SK-N-SH (cell line): Measurements from ENCODE around the gene MSH5. TPM values are rescaled to one million over a fixed set of nuclear protein-coding genes. Genes with fewer than 3 reads are reported as not detected.
A peak's percentile ranks its signal among the peaks of the same experiment; 100 is the strongest.

Experiments used
- CTCF ChIA-PET: fragments of 300-600, 350-600 bp; formaldehyde crosslinking; extraction: SDS; loops from one replicate; lab custom pipeline; 2021; lab: Yijun Ruan, JAX
- POLR2A ChIA-PET: fragments of 350-600 bp; sonication (Branson Sonifier 250); formaldehyde crosslinking; extraction: SDS; loops from one replicate; lab custom pipeline; 2020; ENCODE audit warnings: antibody characterized with exemption, inconsistent platforms; lab: Yijun Ruan, JAX
- DNase-seq: peaks from one replicate; pipeline ENCODE4 v3.0.0; 2012
- H2AFZ ChIP-seq: fragments of 200-600 bp; sonication (generic); 2 replicates; pipeline ENCODE4 v1.8.1; 2016; ENCODE audit warnings: antibody characterized with exemption, mild to moderate bottlenecking, low read depth
- H3F3A ChIP-seq: fragments of 200-600 bp; sonication (generic); replicated peaks from 2 replicates; pipeline ENCODE3; 2016; ENCODE audit warnings: antibody characterized with exemption, mild to moderate bottlenecking; ENCODE audit not compliant: insufficient read depth
- H3K27ac ChIP-seq, 2 experiments: fragments of 200-500 bp in 1 of 2; fragments of 200-600 bp in 1 of 2; sonication (Bioruptor generic) in 1 of 2; sonication (generic), shearing (Covaris generic) in 1 of 2; 2 replicates each; pipeline versions ENCODE4 v1.5.1 to v1.6.1; 2014 to 2016; ENCODE audit warnings: low read depth in 2 of 2, inconsistent platforms in 1 of 2, low read length in 1 of 2, mild to moderate bottlenecking in 1 of 2, mixed read lengths in 1 of 2
- H3K27me3 ChIP-seq: fragments of 200-600 bp; sonication (generic), shearing (Covaris generic); 2 replicates; pipeline ENCODE4 v1.6.1; 2016; ENCODE audit warnings: mixed run types; ENCODE audit not compliant: insufficient read depth
- H3K36me3 ChIP-seq, 2 experiments: fragments of 200-500 bp in 1 of 2; fragments of 200-600 bp in 1 of 2; sonication (Bioruptor generic) in 1 of 2; sonication (generic) in 1 of 2; replicated peaks in 1 of 2; 2 replicates each; pipeline versions ENCODE3 to v1.5.1; 2014 to 2016; ENCODE audit warnings: low read length in 1 of 2, mild to moderate bottlenecking in 1 of 2; ENCODE audit not compliant: insufficient read depth in 2 of 2, control insufficient read depth in 1 of 2
- H3K4me1 ChIP-seq, 2 experiments: fragments of 200-500 bp in 1 of 2; fragments of 200-600 bp in 1 of 2; sonication (Bioruptor generic) in 1 of 2; sonication (generic), shearing (Covaris generic) in 1 of 2; 2 replicates each; pipeline versions ENCODE4 v1.5.1 to v1.6.1; 2014 to 2016; ENCODE audit warnings: low read depth in 1 of 2, low read length in 1 of 2, mixed run types in 1 of 2; ENCODE audit not compliant: insufficient read depth in 2 of 2, control insufficient read depth in 1 of 2
- H3K4me2 ChIP-seq: fragments of 200-600 bp; sonication (generic), shearing (Covaris generic); 2 replicates; pipeline ENCODE4 v1.6.1; 2017; ENCODE audit warnings: mixed run types
- H3K4me3 ChIP-seq, 2 experiments: fragments of 200-500 bp in 1 of 2; fragments of 200-600 bp in 1 of 2; sonication (Bioruptor generic) in 1 of 2; sonication (generic), shearing (Covaris generic) in 1 of 2; 2 replicates each; pipeline versions ENCODE4 v1.5.1 to v1.8.1; 2014 to 2016; ENCODE audit warnings: low read depth in 2 of 2, inconsistent platforms in 1 of 2, low read length in 1 of 2, mild to moderate bottlenecking in 1 of 2, mixed read lengths in 1 of 2, moderate library complexity in 1 of 2
- H3K79me2 ChIP-seq: fragments of 200-600 bp; sonication (generic); 2 replicates; pipeline ENCODE4 v1.8.1; 2017; ENCODE audit warnings: mild to moderate bottlenecking; ENCODE audit not compliant: insufficient read depth
- H3K9ac ChIP-seq: fragments of 200-600 bp; sonication (generic); 2 replicates; pipeline ENCODE4 v1.6.1; 2017; ENCODE audit warnings: mixed run types
- H3K9me2 ChIP-seq: fragments of 200-600 bp; sonication (generic); 2 replicates; pipeline ENCODE4 v1.6.1; 2017; ENCODE audit warnings: mixed run types
- H3K9me3 ChIP-seq: fragments of 200-600 bp; sonication (generic); 2 replicates; pipeline ENCODE4 v1.6.1; 2017; ENCODE audit warnings: mixed run types, mild to moderate bottlenecking, moderate library complexity
- H4K20me1 ChIP-seq: fragments of 200-600 bp; sonication (generic); 2 replicates; pipeline ENCODE4 v1.6.1; 2017; ENCODE audit warnings: mild to moderate bottlenecking, mixed run types; ENCODE audit not compliant: insufficient read depth
- EP300 ChIP-seq, 2 experiments: IDR thresholded peaks; 2 replicates each; pipeline versions ENCODE4 v1.4.0 to v1.6.1; 2012; ENCODE audit warnings: borderline replicate concordance in 1 of 2, low read depth in 1 of 2, low read length in 1 of 2
- EZH2phosphoT487 ChIP-seq: fragments of 200-600 bp; sonication (generic); IDR thresholded peaks from 2 replicates; pipeline ENCODE4 v1.6.1; 2017; ENCODE audit warnings: low read depth, mixed run types, mild to moderate bottlenecking, antibody characterized with exemption, moderate library complexity, borderline replicate concordance
- FOSL2 ChIP-seq: IDR thresholded peaks from 2 replicates; pipeline ENCODE4 v1.4.0; 2012; ENCODE audit warnings: low read depth, mild to moderate bottlenecking, moderate library complexity, borderline replicate concordance
- FOXJ3 ChIP-seq: sonication (generic); formaldehyde crosslinking; IDR thresholded peaks from 2 replicates; pipeline ENCODE4 v1.5.1; 2020; ENCODE audit warnings: mild to moderate bottlenecking, missing genetic modification reagents
- MAX ChIP-seq: IDR thresholded peaks from 2 replicates; pipeline ENCODE4 v1.4.0; 2012; ENCODE audit warnings: low read depth
- POLR2AphosphoS5 ChIP-seq: IDR thresholded peaks from 2 replicates; pipeline ENCODE4 v1.6.1; 2012; ENCODE audit warnings: low read depth, low read length
- RAD21 ChIP-seq: IDR thresholded peaks from 2 replicates; pipeline ENCODE4 v1.6.1; 2012; ENCODE audit warnings: mild to moderate bottlenecking, low read length
- RXRA ChIP-seq: IDR thresholded peaks from 2 replicates; pipeline ENCODE4 v1.4.0; 2012; ENCODE audit warnings: low read depth, mild to moderate bottlenecking, borderline replicate concordance
- TCF12 ChIP-seq: IDR thresholded peaks from 2 replicates; pipeline ENCODE4 v1.4.0; 2012
- TEAD4 ChIP-seq: IDR thresholded peaks from 2 replicates; pipeline ENCODE4 v1.4.0; 2012; ENCODE audit warnings: mild to moderate bottlenecking, borderline replicate concordance; ENCODE audit not compliant: insufficient read depth
- WGBS: methylation state at CpG from one replicate; pipeline ENCODE4 v1.1.6; 2017; ENCODE audit warnings: low lambda C conversion rate; 5-methylcytosine and 5-hydroxymethylcytosine counted together
- polyA plus RNA-seq, 3 experiments: library from polyadenylated mRNA; depleted of rRNA; stranded (reverse); fragments of >200 nt; gene quantifications; 2 replicates each; pipeline ENCODE4 v1.2.3, GENCODE V29; 2012
- TF ChIP-seq, protein P1 (sequence below): fragments of 150-350 bp; IDR thresholded peaks from 2 replicates; pipeline ENCODE4 v1.6.1; 2016; ENCODE audit warnings: mild to moderate bottlenecking, low read depth, low read length
- TF ChIP-seq, protein P2 (sequence below): fragments of 150-350 bp; IDR thresholded peaks from 2 replicates; pipeline ENCODE4 v1.6.1; 2017; ENCODE audit warnings: antibody characterized with exemption, low read length, low read depth, borderline replicate concordance

MSH5 gene
- polyA plus RNA-seq, 1 of the 3 experiments (the other 2 are of a cell fraction), result 16.0 TPM

GRCh38 chr6:31736021-31736767 lies 3.6 kb upstream of the MSH5 start, which contains the start of gene CLIC1 (continued):
- TF ChIP-seq, protein P1, sequence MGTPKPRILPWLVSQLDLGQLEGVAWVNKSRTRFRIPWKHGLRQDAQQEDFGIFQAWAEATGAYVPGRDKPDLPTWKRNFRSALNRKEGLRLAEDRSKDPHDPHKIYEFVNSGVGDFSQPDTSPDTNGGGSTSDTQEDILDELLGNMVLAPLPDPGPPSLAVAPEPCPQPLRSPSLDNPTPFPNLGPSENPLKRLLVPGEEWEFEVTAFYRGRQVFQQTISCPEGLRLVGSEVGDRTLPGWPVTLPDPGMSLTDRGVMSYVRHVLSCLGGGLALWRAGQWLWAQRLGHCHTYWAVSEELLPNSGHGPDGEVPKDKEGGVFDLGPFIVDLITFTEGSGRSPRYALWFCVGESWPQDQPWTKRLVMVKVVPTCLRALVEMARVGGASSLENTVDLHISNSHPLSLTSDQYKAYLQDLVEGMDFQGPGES, result no peak
- TF ChIP-seq FOXJ3 (CRISPR knock-in tag), result no peak
- no peak for TF ChIP-seq RXRA
- TF ChIP-seq TEAD4, result no peak
- peak; percentile 85 for TF ChIP-seq FOSL2
- TF ChIP-seq, protein P2, sequence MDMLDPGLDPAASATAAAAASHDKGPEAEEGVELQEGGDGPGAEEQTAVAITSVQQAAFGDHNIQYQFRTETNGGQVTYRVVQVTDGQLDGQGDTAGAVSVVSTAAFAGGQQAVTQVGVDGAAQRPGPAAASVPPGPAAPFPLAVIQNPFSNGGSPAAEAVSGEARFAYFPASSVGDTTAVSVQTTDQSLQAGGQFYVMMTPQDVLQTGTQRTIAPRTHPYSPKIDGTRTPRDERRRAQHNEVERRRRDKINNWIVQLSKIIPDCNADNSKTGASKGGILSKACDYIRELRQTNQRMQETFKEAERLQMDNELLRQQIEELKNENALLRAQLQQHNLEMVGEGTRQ, result no peak
- no peak for TF ChIP-seq EZH2phosphoT487
- no peak for TF ChIP-seq RAD21
- no peak for TF ChIP-seq EP300 (IDR thresholded peaks at IDR 0.05; ENCODE audit: borderline replicate concordance in 1 of 2, low read depth in 1 of 2, low read length in 1 of 2)
- TF ChIP-seq MAX, result peak; percentile 62
- no peak for TF ChIP-seq TCF12

DNA sequence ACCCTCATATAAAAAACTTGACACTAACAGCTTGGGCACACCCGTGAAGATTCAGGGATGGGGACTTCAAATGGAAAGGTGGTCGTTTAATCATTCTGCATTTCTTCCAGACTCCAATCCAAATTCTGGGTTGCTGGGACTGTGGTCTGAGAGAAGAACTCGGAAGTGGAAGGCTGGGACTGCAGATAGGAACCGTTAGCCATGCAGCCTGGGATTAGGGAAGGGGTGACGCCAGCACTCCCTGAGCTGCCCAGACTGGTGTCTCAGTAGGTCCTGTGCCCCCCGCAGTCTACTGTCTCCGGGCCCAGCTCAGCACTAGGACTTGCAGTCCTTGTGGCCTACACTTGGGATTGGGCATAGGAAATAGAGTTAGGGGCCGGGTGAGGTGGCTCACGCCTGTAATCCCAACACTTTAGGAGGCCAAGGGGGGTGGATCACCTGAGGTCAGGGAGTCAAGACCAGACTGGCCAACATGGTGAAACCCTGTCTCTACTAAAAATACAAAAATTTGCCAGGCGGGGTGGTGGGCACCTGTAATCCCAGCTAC lies 3.0 kb upstream of the MSH5 start:
- Histone ChIP-seq H3K27ac (peak overlapping the region; percentile 88 to 90), H3K9me3 (no peaks in the 10 kb centered on the region), H3K9ac (peak overlapping the region; percentile 97), H4K20me1 (peaks cover 21% of the 10 kb centered on the region), H3K36me3 (peaks cover 21 to 32% of the 10 kb centered on the region in 2 experiments), H3K4me3 (peak overlapping the region; percentile 85 to 86), H3K4me2 (peak overlapping the region; percentile 99), H3K9me2 (no peaks in the 10 kb centered on the region), H3F3A (peaks cover 45% of the 10 kb centered on the region), H3K79me2 (peaks cover 68% of the 10 kb centered on the region), H3K4me1 (peaks cover 22 to 31% of the 10 kb centered on the region in 2 experiments; a peak in 3 of 4 replicates), H3K27me3 (no peaks in the 10 kb centered on the region), H2AFZ (0 out of 2 replicates have a peak overlapping the region, but pooled peaks have one; percentile 15)
- TF ChIP-seq POLR2AphosphoS5, result no peak
- POLR2A ChIA-PET, result interaction anchor here (1.8 to 2.1 kb wide), 2 partner anchors 58 to 78 kb away, joined by 3 to 5 read pairs; partner anchors contain the start of genes HSPA1A and HSPA1L
- CTCF ChIA-PET, result interaction anchor here (0.8 to 5.5 kb wide), 3 partner anchors 12 to 94 kb away, joined by 4 to 23 read pairs (median 9); no protein-coding TSS in a partner anchor
- DNase-seq, result no peak
- WGBS, result 68% methylated on average over 8 of the region's 10 CpGs
